GM18520 (cell line): ENCODE data around the gene SYT12.
"Not testable (repeated sequence)": the region's sequence is repeated elsewhere in the genome, so short reads cannot be mapped to it uniquely, and the experiment has no call there.

Source experiments
- ATAC-seq: cut with Tn5 transposase; IDR thresholded peaks from one replicate; pipeline ENCODE4 v1.9.1; 2021; ENCODE audit not compliant: unreplicated experiment

The SYT12 gene, protein sequence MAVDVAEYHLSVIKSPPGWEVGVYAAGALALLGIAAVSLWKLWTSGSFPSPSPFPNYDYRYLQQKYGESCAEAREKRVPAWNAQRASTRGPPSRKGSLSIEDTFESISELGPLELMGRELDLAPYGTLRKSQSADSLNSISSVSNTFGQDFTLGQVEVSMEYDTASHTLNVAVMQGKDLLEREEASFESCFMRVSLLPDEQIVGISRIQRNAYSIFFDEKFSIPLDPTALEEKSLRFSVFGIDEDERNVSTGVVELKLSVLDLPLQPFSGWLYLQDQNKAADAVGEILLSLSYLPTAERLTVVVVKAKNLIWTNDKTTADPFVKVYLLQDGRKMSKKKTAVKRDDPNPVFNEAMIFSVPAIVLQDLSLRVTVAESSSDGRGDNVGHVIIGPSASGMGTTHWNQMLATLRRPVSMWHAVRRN

DNA sequence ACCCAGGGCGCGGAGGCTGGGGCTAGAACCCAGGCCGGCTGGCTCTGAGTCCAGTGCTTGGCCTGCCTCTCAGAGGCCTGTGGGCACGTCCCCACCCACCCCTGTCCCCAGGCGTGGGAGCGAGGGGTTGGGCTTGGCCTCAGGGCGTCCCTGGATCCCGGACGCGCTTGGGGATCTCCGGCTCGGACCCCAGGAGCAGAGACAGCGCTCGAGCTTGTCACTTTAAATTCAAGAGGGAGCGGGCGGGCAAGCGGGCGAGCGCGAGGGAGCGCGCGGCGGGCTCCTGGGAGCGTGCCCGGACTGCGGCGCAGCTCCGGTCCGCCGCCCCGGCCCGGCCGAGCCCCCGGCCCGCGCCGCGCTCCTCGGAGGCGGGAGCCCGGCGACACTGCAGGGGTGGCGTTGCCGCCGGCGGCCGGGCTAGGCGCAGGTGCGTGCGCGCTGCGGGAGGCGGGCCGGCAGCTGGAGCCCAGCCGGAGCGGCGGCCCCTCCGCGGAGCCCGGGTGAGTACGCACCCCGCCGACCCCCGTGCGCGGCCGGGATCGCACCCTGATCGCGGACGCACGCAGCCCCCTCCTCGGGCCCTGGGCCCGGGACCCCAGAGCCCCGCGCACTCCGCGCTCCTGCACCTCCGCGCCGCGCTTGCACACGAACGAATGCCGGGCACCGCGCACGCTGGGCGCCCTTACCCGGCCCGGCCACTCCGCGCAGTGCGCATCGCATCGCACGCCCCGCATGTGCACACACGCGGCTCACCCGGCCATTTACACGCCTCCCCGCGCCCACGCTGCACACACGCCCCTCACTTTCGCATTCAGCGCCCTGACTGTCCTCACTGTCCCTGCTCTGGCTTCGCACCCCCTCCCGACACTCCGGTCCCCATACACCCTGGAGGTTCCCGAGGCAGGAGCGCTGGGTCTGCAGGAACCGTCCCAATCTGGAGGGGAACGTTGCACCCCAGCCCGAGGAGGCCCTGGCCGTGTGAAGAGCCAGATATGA, at the start of gene SYT12:
SYT12 (plus strand) TSS at position 174 of the 996 bp plus-strand sequence. CDS start 7,011 bp downstream, outside the sequence.
- ATAC-seq: no peak

DNA sequence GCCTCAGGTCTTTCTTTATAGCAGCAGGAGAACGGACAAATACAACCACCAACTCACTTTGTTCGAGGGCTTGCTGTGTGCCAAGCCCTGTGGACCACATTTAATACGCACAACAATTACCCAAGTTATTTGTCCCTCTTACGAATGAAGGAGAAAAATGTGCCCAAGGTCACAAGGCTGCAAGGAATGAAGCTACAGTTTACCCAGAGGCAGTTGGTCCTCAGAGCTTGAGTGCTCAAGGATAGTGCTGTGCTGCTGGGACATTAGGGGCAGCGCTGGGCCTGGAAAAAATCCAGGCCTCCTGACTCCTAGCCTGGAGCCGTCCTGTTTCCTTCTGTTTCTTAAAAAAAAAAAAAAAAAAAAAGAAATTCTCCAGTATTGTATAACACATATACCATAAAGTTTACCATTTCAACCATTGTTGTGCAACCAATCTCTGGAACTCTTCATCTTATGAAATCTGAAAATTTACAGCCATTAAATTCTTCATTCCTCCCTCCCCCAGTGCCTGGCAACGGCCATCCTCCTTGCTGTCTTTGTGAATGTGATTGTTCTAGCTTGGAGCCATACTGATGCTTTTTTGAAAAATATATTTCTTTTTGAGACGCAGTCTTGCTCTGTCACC, 48.9 kb upstream of the SYT12 start:
- no peak for ATAC-seq

DNA sequence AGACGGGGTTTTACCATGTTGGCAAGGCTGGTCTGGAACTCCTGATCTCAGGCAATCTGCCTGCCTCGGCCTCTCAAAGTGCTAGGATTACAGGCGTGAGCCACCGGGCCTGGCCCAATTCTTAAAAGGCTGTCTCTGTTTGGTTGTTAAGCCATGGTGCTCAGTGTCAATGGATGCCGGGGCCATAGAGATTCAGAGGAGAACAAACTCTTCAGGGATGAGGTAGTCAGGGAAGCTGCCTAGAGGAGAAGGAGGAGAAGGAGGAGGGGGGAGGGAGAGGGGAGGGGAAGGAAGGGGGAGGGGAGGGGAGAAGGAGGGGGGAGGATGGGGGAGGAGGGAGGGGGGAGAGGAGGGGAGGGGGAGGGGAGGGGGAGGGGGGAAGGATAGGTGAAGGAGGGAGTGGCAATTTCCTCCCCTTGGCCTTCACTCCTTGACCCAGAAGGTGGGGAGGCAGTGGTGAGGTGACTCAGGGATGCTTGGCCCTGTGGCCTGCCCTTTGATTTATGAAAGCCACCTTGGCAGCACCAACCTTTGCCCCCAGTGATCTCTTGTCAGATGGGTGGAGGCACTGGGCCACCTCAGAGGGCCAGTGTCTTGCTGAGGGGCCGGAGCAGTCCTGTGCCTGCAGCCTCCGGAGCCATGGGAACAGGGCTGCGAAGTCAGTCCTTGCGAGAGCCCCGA, 48.1 kb upstream of the SYT12 start, which contains the start of gene C11orf86:
C11orf86 (plus strand) TSS at position 581 of the 681 bp plus-strand sequence; CDS start at position 640, 59 bp downstream.
- ATAC-seq: no peak

DNA sequence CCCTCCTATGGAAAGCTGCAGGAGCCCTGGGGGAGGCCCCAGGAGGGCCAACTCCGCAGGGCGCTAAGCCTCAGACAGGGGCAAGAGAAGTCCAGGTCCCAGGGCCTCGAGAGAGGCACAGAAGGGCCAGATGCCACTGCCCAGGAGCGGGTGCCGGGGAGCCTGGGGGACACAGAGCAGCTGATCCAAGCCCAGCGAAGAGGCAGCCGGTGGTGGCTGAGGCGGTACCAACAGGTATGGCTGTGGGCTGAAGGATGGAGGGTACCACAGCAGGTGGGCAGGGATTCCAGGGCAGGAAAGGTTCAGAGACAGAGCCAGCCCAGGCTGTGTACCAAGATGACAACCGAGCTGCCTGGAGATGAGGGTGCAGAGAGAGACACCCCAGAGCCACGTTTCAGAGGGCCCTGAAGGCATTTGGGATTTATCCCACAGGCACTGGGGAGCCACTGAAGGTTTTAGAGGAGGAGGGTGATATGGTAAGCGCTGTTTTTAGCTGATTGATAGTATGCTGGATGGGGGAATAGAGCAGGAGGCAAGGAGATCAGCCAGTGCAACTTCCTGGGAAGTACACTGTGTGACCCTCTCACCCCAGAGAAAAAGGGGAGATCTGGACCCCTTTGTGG, 47.4 kb upstream of the SYT12 start:
- ATAC-seq: no peak

DNA sequence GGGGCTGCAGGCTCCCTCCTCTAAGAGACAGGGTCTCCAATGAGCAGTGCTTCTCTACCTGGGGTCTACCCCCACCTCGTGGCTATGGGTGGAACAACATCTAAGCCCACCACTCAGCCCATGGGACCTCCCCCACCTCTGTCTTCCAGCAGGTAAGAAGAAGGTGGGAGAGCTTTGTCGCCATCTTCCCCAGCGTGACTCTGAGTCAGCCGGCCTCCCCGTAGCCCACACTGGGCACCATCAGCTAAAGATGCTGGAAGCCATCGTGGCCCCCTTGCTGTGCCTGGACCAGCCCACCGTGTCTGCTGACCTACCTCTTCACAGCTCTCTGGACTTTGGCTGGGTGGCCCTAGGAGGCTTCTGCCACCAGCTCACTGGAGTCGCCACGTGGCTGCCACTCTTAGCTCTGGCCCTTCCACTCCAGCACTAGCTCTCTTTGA, 46.9 kb upstream of the SYT12 start:
- no peak for ATAC-seq

DNA sequence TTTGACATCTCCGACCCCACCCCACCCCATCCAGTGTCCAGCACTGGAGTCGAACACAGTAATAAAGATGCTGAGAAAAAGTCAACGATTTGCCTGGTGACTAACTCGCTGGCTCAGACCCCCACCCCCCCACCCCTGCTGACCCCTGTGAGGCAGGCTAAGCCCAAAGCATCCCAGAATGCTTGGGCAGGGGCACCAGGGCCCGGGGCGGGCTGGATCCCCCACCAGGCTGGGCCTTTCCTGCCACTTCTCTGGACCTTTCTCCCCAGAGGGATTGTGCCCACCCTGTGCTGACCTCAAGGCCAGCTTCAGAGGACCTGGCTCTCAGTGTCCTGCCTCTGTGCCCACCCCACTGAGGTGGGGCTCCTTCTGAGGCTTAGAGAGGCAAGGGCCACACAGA, 46.0 kb upstream of the SYT12 start:
- ATAC-seq: no peak

DNA sequence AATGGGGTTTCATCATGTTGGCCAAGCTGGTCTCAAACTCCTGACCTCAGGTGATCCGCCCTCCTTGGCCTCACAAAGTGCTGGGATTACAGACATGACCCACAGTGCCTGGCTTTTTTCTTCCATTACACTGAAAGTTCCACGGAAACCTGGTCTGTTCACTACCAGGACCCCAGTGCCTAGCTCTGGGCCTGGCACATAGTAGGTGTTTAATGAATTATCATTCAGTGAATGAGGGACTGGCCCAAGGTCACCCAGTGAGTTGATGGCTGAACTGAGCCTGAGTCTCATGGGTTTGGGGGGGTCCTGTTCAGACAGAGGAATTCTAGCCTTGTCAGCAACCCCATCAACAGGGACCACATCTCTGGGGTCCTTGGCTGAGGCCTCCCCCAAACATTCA, 44.7 kb upstream of the SYT12 start:
- no peak for ATAC-seq

DNA sequence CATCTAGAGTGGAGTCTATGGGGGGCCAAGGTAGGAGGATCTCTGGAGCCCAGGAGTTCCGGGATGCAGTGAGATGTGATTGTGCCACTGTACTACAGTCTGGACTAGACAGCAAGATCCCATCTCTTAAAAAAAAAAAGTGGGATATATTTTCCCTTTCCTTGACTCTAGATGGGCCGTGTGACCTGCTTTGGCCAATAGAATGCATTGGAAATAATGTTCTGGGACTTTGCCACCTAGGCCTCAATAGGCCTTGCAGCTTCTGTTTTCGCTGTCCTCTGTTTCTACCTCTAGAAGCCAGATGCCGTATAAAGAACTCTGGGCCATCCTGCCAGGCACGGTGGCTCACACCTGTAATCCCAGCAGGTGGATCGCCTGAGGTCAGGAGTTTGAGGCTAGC, 44.2 kb upstream of the SYT12 start:
- ATAC-seq: no peak

DNA sequence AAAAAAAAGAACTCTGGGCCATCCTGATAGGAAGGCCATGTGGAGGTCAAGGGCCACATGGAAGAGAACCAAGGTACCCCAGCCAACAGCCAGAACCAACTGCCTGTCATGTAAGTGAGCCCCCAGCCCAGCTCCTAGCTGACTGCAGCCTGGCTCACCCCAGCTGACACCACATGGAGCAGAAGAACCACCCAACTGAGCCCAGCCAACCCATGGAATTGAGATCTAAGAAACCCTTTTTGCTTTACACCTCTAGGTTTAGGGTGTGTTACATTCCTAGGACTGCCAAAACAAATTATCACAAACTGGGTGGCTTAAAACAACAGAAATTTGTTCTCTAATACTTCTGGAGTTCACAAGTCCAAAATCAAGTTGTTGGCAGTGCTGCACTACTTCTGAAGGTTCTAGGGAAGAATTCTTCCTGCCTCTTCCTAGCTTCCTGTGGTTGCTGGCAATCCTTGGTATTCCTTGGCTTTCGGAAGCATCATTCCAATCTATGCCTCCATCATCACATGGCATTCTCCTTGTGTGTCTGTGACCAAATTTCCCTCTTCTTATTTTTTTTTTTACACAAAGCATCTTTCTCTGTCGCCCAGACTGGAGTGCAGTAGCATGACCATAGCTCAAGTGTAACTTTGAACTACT, 43.5 kb upstream of the SYT12 start:
- ATAC-seq: no peak

DNA sequence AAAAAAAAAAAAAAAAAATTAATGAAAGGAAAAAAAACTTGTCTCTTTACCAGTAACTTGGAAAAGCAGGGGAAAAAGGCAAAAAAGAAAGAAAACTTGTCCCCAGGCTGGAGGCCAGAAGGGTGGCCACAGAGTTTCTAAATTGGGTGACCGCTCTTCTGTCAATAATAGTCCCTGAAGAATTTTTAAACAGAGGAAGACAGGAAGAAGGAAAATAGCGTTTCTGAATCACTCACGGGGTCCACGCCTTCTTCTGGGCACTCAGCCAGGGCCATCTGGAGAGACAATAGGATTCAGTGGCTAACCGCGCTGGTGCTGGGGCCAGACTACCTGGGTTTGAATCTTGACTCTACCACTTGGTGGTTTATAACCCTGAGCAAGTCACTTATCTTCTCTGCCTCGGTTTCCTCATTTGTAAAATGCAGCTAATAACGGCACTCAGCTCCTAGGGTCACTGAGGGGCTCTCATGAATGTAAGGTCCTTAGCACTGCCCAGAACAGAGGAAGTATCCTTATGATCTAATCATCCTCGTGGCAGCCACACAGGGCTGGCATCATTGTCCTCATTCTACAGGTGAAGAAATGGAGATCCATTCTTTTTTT, 40.9 kb upstream of the SYT12 start:
- ATAC-seq: no peak

DNA sequence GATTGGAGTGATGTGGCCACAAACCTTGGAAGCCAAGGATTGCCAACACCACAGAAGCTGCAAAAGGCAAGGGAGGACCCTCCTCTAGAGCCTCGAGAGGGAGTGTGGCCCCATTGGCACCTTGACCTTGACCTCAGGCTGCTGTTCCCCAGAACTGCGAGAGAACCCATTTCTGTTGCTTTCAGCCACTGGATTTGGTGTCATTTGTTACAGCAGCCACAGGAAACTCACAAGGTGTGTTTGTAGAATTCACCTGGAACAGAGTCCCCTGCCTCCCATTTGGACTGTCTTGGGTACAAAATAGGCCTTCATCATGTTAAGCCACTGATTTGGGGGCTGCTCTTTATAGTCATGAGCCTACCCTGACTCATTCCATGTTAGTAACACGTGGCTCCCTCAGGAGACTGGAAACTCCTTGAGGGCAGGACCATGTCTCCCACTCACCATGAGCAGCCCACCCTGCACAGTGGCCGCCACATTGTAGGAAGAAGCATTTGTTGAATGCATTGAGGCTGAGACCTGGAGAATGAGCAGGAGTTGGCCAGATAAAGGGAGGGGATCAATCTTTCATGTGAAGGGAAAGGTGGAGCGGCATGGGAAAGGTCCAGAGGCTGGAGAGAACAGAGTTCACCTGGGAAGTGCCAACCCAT, 39.5 kb upstream of the SYT12 start:
- ATAC-seq: no peak

DNA sequence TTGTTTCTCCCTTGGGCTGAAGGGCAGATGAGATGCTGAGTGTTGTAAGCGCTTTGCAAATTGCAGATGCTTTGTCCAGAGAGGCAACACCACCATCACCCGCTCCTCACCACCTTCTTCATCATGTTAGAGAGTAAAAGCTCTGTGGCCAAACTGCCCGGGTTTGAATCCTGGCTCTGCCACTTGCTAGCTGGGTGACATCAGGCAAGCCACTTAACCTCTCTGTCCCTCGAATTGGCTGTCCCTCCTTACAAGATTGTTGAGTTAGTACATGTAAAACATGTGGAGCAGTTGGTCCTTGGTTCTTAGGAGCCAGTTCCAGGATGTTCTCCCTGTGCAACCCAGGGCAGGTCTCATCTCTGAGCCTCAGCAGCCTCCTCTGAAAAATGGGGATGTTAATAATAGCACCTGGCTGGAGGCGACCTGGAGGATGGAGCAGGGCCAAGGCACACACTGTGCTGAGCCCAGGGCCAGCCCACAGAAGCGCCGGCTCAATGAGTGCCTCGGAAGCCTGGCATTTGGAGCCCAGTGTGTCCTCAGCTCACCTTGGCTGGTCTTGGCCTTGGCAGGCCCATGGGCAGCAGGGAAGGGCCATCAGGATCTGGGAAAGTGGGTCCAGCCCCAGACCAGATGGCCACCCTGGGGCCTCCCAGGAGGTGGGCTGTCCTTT, 37.3 kb upstream of the SYT12 start:
- no peak for ATAC-seq

DNA sequence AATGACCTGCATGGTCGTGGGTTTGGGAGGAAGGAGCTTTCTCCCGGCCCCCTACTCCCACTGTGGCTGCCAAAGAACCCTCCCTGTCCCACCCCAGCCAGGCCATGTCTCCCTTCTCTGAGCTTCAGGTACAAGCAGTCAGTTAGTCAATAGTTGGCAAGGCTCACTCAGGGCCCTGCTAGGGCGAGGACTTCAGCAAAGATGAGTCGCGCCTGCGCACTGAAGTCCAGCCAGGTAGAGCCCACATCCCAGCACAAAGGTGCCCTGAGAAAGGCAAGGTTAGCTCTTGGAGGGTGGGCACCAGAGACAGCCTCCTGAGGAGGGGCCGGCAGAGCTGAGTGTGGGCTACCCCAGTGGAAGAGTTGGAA, 36.8 kb upstream of the SYT12 start:
- no peak for ATAC-seq

DNA sequence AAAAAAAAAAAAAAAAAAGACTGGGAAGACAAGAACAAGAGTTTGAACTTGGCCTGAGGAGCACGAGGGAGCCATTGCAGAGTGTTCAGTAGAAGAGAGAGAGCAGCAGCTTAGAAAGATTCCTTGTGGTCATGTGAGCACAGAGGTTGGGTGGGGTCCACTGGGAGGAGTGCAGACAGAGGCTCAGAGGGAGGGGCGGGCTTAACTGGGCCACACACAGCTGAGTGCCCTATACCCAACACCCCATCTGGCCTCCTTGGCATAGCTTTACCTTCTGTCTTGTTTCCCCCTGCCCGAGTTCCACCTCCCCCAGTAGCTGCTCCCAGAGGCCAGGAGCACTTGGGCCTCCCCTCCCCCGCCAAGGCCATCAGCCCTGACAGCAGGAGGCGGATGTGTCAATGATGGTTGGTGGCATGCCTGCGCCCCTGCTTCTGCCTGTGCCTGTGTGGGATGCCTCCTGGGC, 35.7 kb upstream of the SYT12 start:
- no peak for ATAC-seq

DNA sequence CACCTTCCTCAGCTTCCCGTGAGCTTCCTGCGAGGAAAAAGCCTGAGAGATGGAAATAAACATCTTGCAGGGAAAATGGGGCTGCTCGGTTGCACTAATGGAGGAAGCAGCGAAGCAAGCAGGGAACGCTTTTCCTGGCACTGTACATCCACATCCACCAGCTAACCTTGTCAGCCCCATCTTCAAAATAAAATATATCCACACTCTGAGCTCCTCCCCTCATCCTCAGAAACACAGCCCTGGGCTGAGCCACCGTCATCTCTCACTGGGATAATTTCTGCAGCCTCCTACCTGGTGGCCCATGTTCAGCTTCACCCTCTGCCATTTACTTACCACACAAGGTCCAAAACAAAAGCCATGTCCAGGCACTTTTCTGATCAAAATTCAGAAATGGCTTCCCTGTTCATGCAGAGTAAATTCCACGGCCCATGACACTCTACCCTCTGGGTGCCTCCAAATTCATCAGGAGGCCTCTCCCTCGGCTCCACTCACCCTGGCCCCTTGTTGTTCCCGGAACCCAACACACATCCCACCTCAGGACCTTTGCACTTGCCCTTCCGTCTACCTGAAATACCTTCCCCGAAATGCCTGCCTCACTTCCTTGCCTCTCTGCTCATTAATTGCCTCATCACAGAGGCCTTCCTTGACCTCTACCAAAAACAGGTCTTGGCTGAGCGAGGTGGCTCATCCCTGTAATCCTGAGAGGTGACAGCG, 34.9 kb upstream of the SYT12 start:
- no peak for ATAC-seq

DNA sequence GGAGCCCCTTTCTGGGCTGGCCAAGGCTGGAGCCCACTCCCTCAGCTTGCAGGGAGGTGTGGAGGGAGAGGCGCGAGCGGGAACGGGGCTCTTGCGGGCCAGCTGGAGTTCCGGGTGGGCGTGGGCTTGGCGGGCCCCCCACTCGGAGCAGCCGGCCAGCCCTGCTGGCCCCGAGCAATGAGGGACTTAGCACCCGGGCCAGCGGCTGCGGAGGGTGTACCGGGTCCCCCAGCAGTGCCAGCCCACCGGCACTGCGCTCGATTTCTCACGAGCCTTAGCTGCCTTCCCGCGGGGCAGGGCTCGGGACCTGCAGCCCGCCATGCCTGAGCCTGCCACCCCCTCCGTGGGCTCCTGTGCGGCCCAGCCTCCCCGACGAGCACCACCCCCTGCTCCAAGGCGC, 34.2 kb upstream of the SYT12 start:
- ATAC-seq: not testable (repeated sequence)

DNA sequence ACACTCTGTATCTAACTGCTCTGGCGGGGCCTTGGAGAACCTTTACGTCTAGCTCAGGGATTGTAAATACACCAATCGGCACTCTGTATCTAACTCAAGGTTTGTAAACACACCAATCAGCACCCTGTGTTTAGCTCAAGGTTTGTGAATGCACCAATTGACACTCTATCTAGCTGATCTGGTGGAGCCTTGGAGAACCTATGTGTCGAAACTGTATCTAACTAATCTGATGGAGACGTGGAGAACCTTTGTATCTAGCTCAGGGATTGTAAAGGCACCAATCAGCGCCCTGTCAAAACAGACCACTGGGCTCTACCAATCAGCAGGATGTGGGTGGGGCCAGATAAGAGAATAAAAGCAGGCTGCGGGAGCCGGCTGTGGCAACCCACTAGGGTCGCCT, 33.6 kb upstream of the SYT12 start:
- not testable (repeated sequence) for ATAC-seq
